Left kidney (tissue), 2 donors: ENCODE results near the gene PSME2. TPM values are rescaled to one million over a fixed set of nuclear protein-coding genes. Genes with fewer than 3 reads are reported as not detected.
"Not testable (repeated sequence)": the region's sequence is repeated elsewhere in the genome, so short reads cannot be mapped to it uniquely, and the experiment has no call there.

Experiments
- DNase-seq: peaks from one replicate; pipeline ENCODE4 v3.0.0-alpha.2; 2013
- polyA plus RNA-seq: library from polyadenylated mRNA; unstranded; fragments of 120-200 nt; gene quantifications from one replicate; pipeline ENCODE4 v1.2.1, GENCODE V29; 2013; ENCODE audit not compliant: insufficient read length

PSME2 gene
- polyA plus RNA-seq, 1 donor, result 158 TPM

DNA sequence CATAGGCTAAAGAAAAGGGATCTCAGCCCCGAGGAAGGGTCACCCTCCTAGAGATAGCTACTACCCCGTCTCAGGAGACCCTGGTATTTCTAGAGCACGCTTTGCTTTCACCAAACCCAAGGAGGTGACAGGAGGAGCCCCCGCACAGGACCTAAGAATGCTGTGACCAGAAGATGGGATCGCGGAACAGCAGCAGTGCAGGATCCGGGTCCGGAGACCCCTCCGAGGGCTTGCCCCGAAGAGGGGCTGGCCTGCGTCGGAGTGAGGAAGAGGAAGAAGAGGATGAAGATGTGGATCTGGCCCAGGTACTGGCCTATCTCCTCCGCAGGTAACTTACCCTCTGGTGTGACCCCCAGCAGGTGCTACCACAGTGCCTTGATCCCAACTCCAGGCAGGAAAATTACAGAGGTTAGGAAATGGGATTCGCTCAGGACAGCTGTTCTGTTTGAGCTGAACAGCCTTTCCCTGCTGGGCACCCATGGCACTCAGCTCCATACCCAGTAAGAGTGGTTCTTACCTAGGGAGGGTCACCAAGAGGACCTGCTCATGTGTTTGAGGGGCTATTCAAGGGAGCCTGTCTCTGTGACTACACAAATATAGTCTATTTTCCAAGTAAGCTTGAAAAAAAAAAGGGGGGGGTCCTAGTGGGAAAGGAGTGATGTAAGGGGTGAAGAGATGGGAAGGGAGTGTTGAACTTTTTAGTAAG lies 30.8 kb downstream of the PSME2 start:
- no peak for DNase-seq

DNA sequence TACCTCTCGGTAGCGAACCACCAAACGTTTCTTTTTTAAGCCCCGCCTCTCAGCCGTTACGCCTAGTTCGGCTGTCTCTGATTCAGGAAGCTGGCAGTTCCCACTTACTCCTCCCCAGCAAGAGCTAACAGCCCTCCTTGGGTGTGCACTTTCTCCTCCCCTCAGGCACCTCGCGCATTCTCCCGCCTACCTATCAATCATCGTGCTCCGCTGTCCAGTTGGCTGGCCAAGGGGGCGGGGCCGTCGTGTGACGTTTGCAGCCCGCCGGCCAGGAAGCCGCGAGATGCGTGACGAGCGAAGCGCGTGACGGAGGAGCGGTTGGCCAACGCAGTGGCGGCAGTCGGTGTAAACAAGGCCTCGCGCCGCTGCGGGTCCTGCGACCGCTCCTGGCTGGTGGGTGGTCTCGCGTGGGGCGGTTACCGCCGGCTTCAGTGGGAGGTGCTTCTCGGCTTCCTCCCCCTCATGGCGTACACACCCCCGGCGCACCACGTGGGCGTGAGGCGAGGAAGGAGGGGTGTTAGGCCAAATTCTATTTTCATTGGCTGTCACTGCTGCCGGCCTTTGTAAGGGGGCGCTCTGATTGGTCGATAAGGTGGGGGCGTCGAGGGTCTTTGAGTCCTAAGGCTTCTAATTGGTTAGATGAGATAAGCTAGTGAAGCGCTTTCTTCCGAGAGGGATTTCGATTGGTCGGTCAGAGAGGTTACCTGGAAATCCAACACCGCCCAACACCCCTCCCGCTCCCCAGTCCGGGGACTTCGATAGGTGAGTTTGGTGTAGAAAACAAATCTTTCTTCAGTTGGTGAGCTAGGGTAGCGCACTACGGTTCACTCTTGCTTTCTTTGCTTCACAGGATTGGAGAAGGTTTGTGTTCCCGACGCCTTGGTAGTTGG lies 31.6 kb downstream of the PSME2 start, which contains the start of the genes DCAF11 and NRL:
Gene DCAF11 (plus strand): TSS at position 246 of the 890 bp plus-strand sequence. CDS start 818 bp downstream, outside the sequence.
Gene NRL (minus strand): TSS at position 418 of the 890 bp plus-strand sequence. CDS start 32,101 bp downstream, outside the sequence.
- peak; percentile 100 for DNase-seq

DNA sequence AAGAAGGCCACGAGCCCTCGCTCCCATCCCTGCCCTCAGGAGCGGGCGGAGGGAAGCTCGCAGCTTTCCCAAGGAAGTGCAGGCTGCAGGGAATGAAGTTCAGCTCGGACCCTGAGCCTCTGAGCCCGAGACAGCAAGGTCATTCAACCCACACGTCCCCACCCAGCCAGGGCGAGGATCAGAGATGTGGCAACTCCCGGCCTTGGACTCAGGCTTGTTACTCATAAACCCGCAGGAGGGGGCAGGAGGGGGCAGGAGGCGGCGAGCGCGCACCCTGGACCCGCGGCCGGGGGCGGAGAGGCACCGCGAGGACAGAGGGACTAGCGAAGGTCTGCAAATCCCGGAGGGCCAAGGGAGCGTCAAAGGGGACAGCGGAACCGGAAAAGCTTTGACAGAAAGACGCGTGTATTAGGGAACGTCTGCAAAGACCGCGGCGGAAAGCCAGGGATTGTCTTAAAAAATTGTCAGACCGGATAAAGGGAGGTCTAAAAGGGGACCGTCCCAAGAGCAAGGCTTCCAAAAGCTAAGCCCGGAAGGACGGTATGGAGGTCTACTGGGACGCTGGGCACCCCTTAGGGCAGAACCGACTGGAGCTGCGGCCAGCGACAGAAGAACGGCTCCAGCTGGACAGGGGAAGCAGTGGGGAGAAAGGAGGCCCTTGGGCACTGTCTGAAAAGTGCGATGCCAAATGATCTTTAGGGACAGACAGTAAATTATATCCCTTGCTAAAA lies 32.4 kb downstream of the PSME2 start:
- DNase-seq, result peak; percentile 85

DNA sequence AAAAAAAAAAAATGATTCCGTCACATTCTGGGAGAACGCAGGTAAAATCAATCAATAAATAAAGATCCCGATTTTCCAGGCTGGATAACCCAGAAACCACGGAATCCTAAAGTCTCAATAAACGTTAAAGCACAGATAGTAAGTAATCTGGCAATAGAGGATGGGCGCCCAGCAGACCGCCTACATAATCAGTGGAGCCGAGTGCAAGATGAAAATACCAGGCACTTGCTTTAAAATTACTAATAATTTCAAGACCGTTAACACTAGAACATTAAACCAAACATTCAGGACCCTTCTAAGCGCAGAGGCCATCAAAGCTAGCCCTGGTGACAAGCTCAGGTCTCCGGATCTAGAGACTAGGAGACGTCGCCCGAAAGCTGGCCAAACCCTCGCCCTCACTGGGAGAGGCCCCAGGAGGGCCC lies 33.0 kb downstream of the PSME2 start:
- no peak for DNase-seq

DNA sequence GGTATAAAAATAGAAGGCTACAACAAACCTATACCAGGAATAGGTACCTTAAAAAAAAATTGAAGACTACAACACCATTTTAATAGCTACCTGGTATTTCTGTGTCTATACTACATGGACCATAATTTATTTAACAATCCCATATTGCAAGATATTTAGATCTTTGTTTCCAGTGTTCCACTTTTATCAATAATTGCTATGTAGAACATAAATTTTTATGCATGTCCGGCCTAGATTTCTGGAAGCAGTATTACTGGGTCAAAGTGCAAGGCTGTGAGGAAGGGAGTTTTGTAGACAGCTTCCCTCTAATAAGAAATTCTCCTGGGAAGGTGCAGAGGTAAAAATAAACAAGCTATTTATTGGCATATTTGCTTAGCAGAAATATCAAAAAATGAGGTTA lies 35.9 kb downstream of the PSME2 start:
- DNase-seq, result no peak

DNA sequence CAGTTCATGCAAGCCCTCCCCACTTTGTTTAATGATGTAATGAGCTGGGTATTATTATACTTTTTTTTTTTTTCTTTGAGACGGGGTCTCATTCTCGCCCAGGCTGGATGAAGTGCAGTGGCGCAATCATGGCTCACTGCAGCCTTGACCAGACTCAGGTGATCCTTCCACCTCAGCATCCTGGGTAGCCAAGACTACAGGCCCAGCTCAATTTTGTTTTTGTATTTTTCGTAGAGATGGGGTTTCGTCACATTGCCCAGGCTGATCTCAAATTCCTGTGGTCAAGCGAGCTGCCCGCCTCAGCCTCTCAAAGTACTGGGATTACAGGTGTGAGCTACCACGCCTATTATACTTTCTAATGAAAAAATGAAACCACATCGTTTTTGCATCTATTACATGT lies 36.4 kb downstream of the PSME2 start:
- no peak for DNase-seq

- DNase-seq, result no peak
Measured at GRCh38 chr14:24108336-24108874, 38.0 kb downstream of the PSME2 start.

- DNase-seq, result no peak
Measured at GRCh38 chr14:24106672-24107271, 39.6 kb downstream of the PSME2 start.

- not testable (repeated sequence) for DNase-seq
Measured at GRCh38 chr14:24105609-24106239, 40.7 kb downstream of the PSME2 start.

- no peak for DNase-seq
Measured at GRCh38 chr14:24103451-24103850, 43.0 kb downstream of the PSME2 start.

- no peak for DNase-seq
Measured at GRCh38 chr14:24102357-24103048, 43.9 kb downstream of the PSME2 start.

GRCh38 chr14:24100982-24101494 lies 45.4 kb downstream of the PSME2 start:
- no peak for DNase-seq

DNA sequence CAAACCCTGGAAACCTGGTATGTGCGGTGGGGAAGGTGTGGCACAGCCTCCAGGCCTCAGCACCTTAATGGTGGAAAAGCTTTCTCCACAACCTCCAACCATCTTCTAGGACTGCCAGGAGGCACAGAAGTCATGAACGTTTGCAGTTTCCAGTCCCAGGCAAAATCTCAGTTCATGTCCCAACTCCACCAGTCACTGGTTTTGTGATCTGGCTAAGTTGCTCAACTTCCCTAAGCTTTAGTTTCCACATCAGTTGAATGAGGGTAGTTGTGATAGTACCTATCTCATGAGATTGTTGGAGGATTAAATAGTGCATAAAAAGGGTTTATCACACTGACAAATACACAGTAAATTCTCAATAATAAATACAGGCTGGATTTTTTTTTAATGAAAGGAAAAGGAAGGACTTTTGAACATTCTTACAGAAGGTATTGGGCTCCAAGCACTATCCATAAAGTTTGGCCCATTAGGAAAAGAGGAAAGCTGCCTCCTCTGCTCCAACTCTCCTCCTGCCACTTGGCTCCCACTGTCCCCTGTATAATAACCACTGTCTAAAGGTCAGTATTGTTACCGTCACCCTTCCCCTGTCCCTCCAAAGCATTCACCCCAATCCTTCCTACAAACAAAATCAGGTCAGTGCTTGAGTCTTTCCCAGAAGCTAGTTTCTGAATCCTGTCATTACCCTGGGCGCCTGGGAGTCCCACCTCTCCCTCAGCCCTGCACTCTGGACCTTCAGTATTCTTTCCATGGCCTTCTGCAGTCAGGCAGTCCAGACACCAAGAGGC lies 46.0 kb downstream of the PSME2 start:
- DNase-seq, result no peak

- no peak for DNase-seq
Measured at GRCh38 chr14:24098927-24099813, 47.2 kb downstream of the PSME2 start.

DNA sequence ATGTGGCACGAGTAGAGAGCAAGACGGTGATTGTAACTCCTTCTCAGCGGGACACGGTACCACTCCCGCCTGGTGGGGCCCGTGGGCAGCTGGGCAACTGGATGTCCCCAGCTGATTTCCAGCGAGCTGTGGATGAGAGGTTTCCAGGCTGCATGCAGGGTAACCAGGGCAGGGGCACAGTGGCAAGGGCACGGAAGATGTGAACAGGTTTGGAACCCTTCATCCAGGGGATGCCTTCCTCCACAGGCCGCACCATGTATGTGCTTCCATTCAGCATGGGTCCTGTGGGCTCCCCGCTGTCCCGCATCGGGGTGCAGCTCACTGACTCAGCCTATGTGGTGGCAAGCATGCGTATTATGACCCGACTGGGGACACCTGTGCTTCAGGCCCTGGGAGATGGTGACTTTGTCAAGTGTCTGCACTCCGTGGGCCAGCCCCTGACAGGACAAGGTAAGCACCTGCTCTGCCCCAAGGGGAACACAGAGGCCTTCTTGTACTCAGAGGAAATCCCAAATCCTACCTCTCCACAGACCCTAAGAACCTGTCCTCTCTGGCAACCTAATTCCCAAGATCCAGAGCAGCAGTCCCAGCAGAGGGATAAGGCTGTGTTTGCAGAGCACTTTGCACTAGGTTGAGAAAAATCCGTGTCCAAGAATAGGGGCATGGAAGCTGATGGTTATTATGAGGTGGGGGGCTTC lies 48.0 kb downstream of the PSME2 start:
- no peak for DNase-seq

GRCh38 chr14:24096545-24097181 lies 49.7 kb downstream of the PSME2 start:
- DNase-seq, result no peak
